ENCODE measurements around the gene SEMA4D. TPM values are rescaled to one million over a fixed set of nuclear protein-coding genes. Genes with fewer than 3 reads are reported as not detected.

Gene SEMA4D
- total and polyA plus RNA-seq, 9 of the 15 experiments (the other 6 are each of a cell fraction or from before 2014, with no cell fraction given) = 0.38 to 5.1 (median 1.8) TPM

GRCh38 chr9:89465001-89465451 is 32.9 kb downstream of the SEMA4D start (continued):
- TF ChIP-seq AFF1 (IDR thresholded peaks at IDR 0.05; ENCODE audit: low read depth in 1 of 2, partially characterized antibody in 2 of 2) = no peak
- TF ChIP-seq ESRRB (CRISPR knock-in tag; IDR thresholded peaks at IDR 0.05; ENCODE audit: borderline replicate concordance) = no peak
- TF ChIP-seq THAP7 (CRISPR knock-in tag; IDR thresholded peaks at IDR 0.05) = no peak
- no peak for TF ChIP-seq ZNF140 (CRISPR knock-in tag; IDR thresholded peaks at IDR 0.05)
- no peak for TF ChIP-seq MLX (CRISPR knock-in tag; conservative IDR thresholded peaks at IDR 0.05)
- no peak for TF ChIP-seq GMEB1 (CRISPR knock-in tag; IDR thresholded peaks at IDR 0.05)

Measured in K562 (cell line).